DOHH2 (cell line): Measurements from ENCODE around the gene NSL1.

ENCODE experiments used
- H3F3A ChIP-seq: fragments of 200-600 bp; sonication (generic), shearing (Covaris generic); 2 replicates; pipeline ENCODE4 v1.6.0; 2016; ENCODE audit warnings: antibody characterized with exemption, mild to moderate bottlenecking; ENCODE audit not compliant: control insufficient read depth, insufficient read depth
- H3K27ac ChIP-seq: fragments of 200-600 bp; sonication (generic); 2 replicates; pipeline ENCODE4 v1.5.1; 2014; ENCODE audit warnings: low read depth, mild to moderate bottlenecking, low read length, moderate library complexity
- H3K27me3 ChIP-seq: fragments of 200-600 bp; sonication (generic); 2 replicates; pipeline ENCODE4 v1.6.1; 2014; ENCODE audit warnings: mild to moderate bottlenecking, low read length, mixed read lengths; ENCODE audit not compliant: control insufficient read depth
- H3K36me3 ChIP-seq: fragments of 200-600 bp; sonication (generic); 2 replicates; pipeline ENCODE4 v1.6.1; 2014; ENCODE audit warnings: mild to moderate bottlenecking, low read length, moderate library complexity, mixed read lengths; ENCODE audit not compliant: control insufficient read depth
- H3K4me1 ChIP-seq: fragments of 200-600 bp; sonication (generic); 2 replicates; pipeline ENCODE4 v1.6.1; 2014; ENCODE audit warnings: mild to moderate bottlenecking, low read length, mixed read lengths; ENCODE audit not compliant: control insufficient read depth
- H3K4me2 ChIP-seq: fragments of 200-600 bp; sonication (generic); 2 replicates; pipeline ENCODE4 v1.6.0; 2014; ENCODE audit warnings: mild to moderate bottlenecking, low read length, moderate library complexity
- H3K4me3 ChIP-seq: fragments of 200-600 bp; sonication (generic); 2 replicates; pipeline ENCODE4 v1.5.1; 2014; ENCODE audit warnings: mild to moderate bottlenecking, low read length, mixed read lengths
- H3K79me2 ChIP-seq: fragments of 200-600 bp; sonication (generic); 2 replicates; pipeline ENCODE4 v1.6.1; 2014; ENCODE audit warnings: mild to moderate bottlenecking, low read length, mixed read lengths; ENCODE audit not compliant: control insufficient read depth
- H3K9me2 ChIP-seq: fragments of 200-600 bp; sonication (generic); replicated peaks from 2 replicates; pipeline ENCODE4 v1.6.1; 2014; ENCODE audit warnings: mild to moderate bottlenecking, low read length, mixed read lengths; ENCODE audit not compliant: control insufficient read depth
- H3K9me3 ChIP-seq: fragments of 200-600 bp; sonication (generic); 2 replicates; pipeline ENCODE4 v1.6.1; 2014; ENCODE audit warnings: antibody characterized with exemption, low read length, mixed read lengths; ENCODE audit not compliant: control insufficient read depth, insufficient read depth
- H4K20me1 ChIP-seq: fragments of 200-600 bp; sonication (generic); 2 replicates; pipeline ENCODE4 v1.6.0; 2014; ENCODE audit warnings: low read depth, mild to moderate bottlenecking, antibody characterized with exemption, low read length, moderate library complexity; ENCODE audit not compliant: control insufficient read depth, insufficient read depth
- EZH2phosphoT487 ChIP-seq: fragments of 200-600 bp; sonication (generic); IDR thresholded peaks from 2 replicates; pipeline ENCODE4 v1.6.1; 2017; ENCODE audit warnings: borderline replicate concordance, mild to moderate bottlenecking, antibody characterized with exemption, low read length, moderate library complexity, mixed read lengths
- TF ChIP-seq, protein P1 (sequence below): fragments of 200-600 bp; sonication (generic); IDR thresholded peaks from one replicate; pipeline ENCODE4 v1.5.1; 2014; ENCODE audit warnings: antibody characterized with exemption, mild to moderate bottlenecking, low read depth, low read length; ENCODE audit not compliant: poor library complexity, severe bottlenecking

NSL1 gene

DNA sequence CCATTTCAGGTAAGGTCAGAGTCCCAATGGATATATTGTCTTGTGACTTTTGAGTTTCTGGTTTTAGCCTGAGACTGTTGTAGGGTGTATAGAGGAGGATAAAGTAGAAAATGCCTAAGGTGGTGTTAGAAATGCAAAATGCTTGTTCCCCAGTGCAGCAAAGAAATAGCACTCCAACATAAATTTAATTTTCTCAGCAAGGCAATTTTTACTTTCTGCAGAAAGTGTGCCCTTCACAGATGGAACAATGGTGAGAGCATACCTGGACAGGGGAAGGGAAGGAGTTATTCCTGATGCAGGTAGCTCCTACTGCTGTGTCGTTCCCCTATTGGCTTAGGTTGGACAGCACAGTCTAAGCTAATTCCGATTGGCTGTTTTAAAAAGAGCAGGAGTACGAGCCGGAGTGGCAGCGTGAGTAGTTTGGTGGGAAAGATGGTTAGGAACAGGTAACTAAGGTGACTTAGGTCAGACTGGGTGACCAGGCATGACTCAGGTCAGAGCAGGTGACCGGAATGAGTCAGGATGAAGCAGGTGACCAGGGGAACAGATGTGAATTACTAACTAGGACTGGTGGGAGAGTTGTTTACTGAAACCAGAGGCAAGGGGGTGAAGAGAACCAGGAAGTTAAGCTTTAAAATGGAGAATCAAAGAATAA lies 34.3 kb upstream of the NSL1 start:
- H3K9me2 ChIP-seq: no peaks in the 10 kb centered on the region
- no peaks in the 10 kb centered on the region for H3K27me3 ChIP-seq
- no peaks in the 10 kb centered on the region for H4K20me1 ChIP-seq
- no peak overlapping the region for H3K4me3 ChIP-seq
- no peaks in the 10 kb centered on the region for H3F3A ChIP-seq
- H3K4me1 ChIP-seq: peaks cover under 1% of the 10 kb centered on the region
- no peak overlapping the region for H3K27ac ChIP-seq
- no peak overlapping the region for H3K4me2 ChIP-seq
- TF ChIP-seq, protein P1, sequence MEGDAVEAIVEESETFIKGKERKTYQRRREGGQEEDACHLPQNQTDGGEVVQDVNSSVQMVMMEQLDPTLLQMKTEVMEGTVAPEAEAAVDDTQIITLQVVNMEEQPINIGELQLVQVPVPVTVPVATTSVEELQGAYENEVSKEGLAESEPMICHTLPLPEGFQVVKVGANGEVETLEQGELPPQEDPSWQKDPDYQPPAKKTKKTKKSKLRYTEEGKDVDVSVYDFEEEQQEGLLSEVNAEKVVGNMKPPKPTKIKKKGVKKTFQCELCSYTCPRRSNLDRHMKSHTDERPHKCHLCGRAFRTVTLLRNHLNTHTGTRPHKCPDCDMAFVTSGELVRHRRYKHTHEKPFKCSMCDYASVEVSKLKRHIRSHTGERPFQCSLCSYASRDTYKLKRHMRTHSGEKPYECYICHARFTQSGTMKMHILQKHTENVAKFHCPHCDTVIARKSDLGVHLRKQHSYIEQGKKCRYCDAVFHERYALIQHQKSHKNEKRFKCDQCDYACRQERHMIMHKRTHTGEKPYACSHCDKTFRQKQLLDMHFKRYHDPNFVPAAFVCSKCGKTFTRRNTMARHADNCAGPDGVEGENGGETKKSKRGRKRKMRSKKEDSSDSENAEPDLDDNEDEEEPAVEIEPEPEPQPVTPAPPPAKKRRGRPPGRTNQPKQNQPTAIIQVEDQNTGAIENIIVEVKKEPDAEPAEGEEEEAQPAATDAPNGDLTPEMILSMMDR: no peak
- no peak for TF ChIP-seq EZH2phosphoT487
- H3K36me3 ChIP-seq: no peaks in the 10 kb centered on the region
- no peaks in the 10 kb centered on the region for H3K79me2 ChIP-seq
- H3K9me3 ChIP-seq: peaks cover 15% of the 10 kb centered on the region; the same call in 1 of the 2 replicates

GRCh38 chr1:212824201-212824600 lies 32.6 kb upstream of the NSL1 start:
- H3K4me3 ChIP-seq: no peak overlapping the region
- H3K4me1 ChIP-seq: peaks cover 18% of the 10 kb centered on the region
- H3K9me3 ChIP-seq: peaks cover 15% of the 10 kb centered on the region; the same call in 1 of the 2 replicates
- H3K9me2 ChIP-seq: no peaks in the 10 kb centered on the region
- H3K4me2 ChIP-seq: no peak overlapping the region
- no peaks in the 10 kb centered on the region for H4K20me1 ChIP-seq
- no peak overlapping the region for H3K27ac ChIP-seq
- H3K27me3 ChIP-seq: no peaks in the 10 kb centered on the region
- no peak for TF ChIP-seq EZH2phosphoT487
- TF ChIP-seq, protein P1: no peak
- H3F3A ChIP-seq: no peaks in the 10 kb centered on the region
- no peaks in the 10 kb centered on the region for H3K36me3 ChIP-seq
- no peaks in the 10 kb centered on the region for H3K79me2 ChIP-seq

GRCh38 chr1:212822956-212823355 lies 31.4 kb upstream of the NSL1 start:
- Histone ChIP-seq H3K9me2 (no peaks in the 10 kb centered on the region), H4K20me1 (no peaks in the 10 kb centered on the region), H3K4me2 (no peak overlapping the region), H3F3A (no peaks in the 10 kb centered on the region), H3K4me3 (no peak overlapping the region), H3K9me3 (peaks cover 15% of the 10 kb centered on the region; the same call in 1 of the 2 replicates), H3K27me3 (no peaks in the 10 kb centered on the region), H3K27ac (no peak overlapping the region), H3K36me3 (no peaks in the 10 kb centered on the region), H3K4me1 (peaks cover 20% of the 10 kb centered on the region), H3K79me2 (no peaks in the 10 kb centered on the region)
- TF ChIP-seq EZH2phosphoT487: no peak
- TF ChIP-seq, protein P1: no peak
